ENCODE results near the gene DUSP6. TPM values are rescaled to one million over a fixed set of nuclear protein-coding genes. Genes with fewer than 3 reads are reported as not detected.

The DUSP6 gene
- total and polyA plus RNA-seq, 12 donors, result 9.4 to 43.4 (median 24.8) TPM

GRCh38 chr12:89347325-89347829, 4.9 kb downstream of the DUSP6 start:
- ATAC-seq, result no peak
- H3K4me1 ChIP-seq, result peaks cover 15 to 68% (median 48%) of the 10 kb centered on the region in 9 donors
- peak overlapping the region in 9 of 10 donors; percentile 2 to 94 (median 78) for H3K4me3 ChIP-seq
- TF ChIP-seq CTCF (IDR thresholded peaks at IDR 0.05), result no peak
- no peak for DNase-seq
- no peaks in the 10 kb centered on the region for H3K27me3 ChIP-seq
- WGBS, 2 donors, result 59 to 62% methylated on average over 3 of the region's 3 CpGs
- H3K36me3 ChIP-seq, result peaks cover 0 to 38% (median 3%) of the 10 kb centered on the region in 9 donors
- H3K9me3 ChIP-seq, result no peaks in the 10 kb centered on the region
- intact Hi-C loops (cut with DNase I), result loop anchor here (5.0 to 10.0 kb wide), 11 partner anchors 103 to 295 kb away; no protein-coding TSS in a partner anchor
- H3K27ac ChIP-seq, result peak overlapping the region; percentile 22 to 100 (median 66)

- TF ChIP-seq CTCF (IDR thresholded peaks at IDR 0.05), result no peak
- intact Hi-C loops (cut with DNase I), result loop anchor here (1.0 to 10.0 kb wide), 12 partner anchors 102 to 296 kb away; no protein-coding TSS in a partner anchor
- peaks cover 15 to 68% (median 48%) of the 10 kb centered on the region in 9 donors for H3K4me1 ChIP-seq
- peaks cover 0 to 38% (median 3%) of the 10 kb centered on the region in 9 donors for H3K36me3 ChIP-seq
- no peaks in the 10 kb centered on the region for H3K27me3 ChIP-seq
- H3K27ac ChIP-seq, result peak overlapping the region; percentile 22 to 100 (median 66)
- peak in 1 of 2 donors; percentile 71 for DNase-seq
- H3K4me3 ChIP-seq, result peak overlapping the region in 9 of 10 donors; percentile 2 to 94 (median 78)
- H3K9me3 ChIP-seq, result no peaks in the 10 kb centered on the region
- ATAC-seq, result peak in 7 of 8 donors; percentile 44 to 66 (median 56)
- 38 to 43% methylated on average over 8 of the region's 8 CpGs for WGBS, 2 donors
These were observed 5.5 kb downstream of the DUSP6 start for GRCh38 chr12:89346741-89347324.

GRCh38 chr12:89345830-89346740, 6.2 kb downstream of the DUSP6 start:
- Histone ChIP-seq H3K4me1 (peaks cover 15 to 68% (median 48%) of the 10 kb centered on the region in 9 donors), H3K36me3 (peaks cover 0 to 38% (median 3%) of the 10 kb centered on the region in 9 donors), H3K9me3 (no peaks in the 10 kb centered on the region), H3K27ac (peak overlapping the region; percentile 36 to 100 (median 68)), H3K4me3 (peak overlapping the region in 6 of 10 donors; percentile 66 to 94 (median 84)), H3K27me3 (no peaks in the 10 kb centered on the region)
- intact Hi-C loops (cut with DNase I), result loop anchor here (1.0 to 10.0 kb wide), 12 partner anchors 101 to 295 kb away; no protein-coding TSS in a partner anchor
- ATAC-seq (peak; percentile 60 to 86 (median 80)), DNase-seq (peak; percentile 33 to 80)
- TF ChIP-seq CTCF (IDR thresholded peaks at IDR 0.05), result no peak
- 44 to 51% methylated on average over 10 of the region's 10 CpGs for WGBS, 2 donors

GRCh38 chr12:89345376-89345775, 6.9 kb downstream of the DUSP6 start:
- no peak for TF ChIP-seq CTCF (IDR thresholded peaks at IDR 0.05)
- Histone ChIP-seq H3K4me3 (peak overlapping the region in 1 of 10 donors; percentile 2), H3K36me3 (peaks cover 0 to 32% (median 3%) of the 10 kb centered on the region in 9 donors), H3K4me1 (peaks cover 15 to 73% (median 49%) of the 10 kb centered on the region in 9 donors), H3K27ac (peak overlapping the region in 9 of 10 donors; percentile 36 to 100 (median 72)), H3K27me3 (no peaks in the 10 kb centered on the region), H3K9me3 (no peaks in the 10 kb centered on the region)
- WGBS, 2 donors, result 79 to 82% methylated on average over 3 of the region's 3 CpGs
- ATAC-seq (no peak), DNase-seq (no peak)
- intact Hi-C loops (cut with DNase I), result loop anchor here (5.0 to 10.0 kb wide), 11 partner anchors 101 to 293 kb away; no protein-coding TSS in a partner anchor

Measured in heart right ventricle (tissue), 16 donors.